ENCODE data around the gene TBX21. TPM values are rescaled to one million over a fixed set of nuclear protein-coding genes. Genes with fewer than 3 reads are reported as not detected.

The TBX21 gene
- polyA plus RNA-seq, 1 donor from 2014 or later, result not detected

DNA sequence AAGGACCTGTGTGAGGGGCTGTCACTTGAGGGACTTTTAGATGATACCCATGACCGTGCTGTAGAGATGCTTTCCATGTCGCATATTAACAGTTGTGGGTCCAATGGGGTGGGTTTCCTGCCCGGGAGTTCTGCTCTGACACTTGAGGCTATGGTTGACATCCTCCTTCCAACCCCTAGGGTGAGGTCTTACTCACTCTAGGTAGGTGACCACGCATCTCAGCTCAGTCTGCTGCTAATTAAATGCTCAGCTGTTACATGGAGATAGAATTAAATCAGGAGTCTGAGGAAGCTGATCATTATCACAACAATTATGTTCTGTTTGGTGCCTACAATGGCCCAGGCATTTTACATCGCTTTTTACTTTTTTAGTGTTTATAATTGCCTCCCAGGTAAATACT lies 48.4 kb downstream of the TBX21 start:
- no peaks in the 10 kb centered on the region for H3F3A ChIP-seq (ENCODE audit: insufficient read depth, low read length, poor library complexity, severe bottlenecking)
- H3K36me3 ChIP-seq (ENCODE audit: insufficient read depth, low read length), result no peaks in the 10 kb centered on the region
- H3K9ac ChIP-seq (ENCODE audit: low read length), result no peak overlapping the region
- no peak overlapping the region for H3K27ac ChIP-seq (ENCODE audit: low read length)
- peaks cover 23% of the 10 kb centered on the region for H3K27me3 ChIP-seq (ENCODE audit: insufficient read depth, low read depth, low read length)
- TF ChIP-seq POLR2AphosphoS5 (IDR thresholded peaks at IDR 0.05) (no peak), EP300 (conservative IDR thresholded peaks at IDR 0.05; ENCODE audit: poor library complexity, severe bottlenecking) (no peak), TAF1 (IDR thresholded peaks at IDR 0.05; ENCODE audit: low read depth) (no peak)
- no peaks in the 10 kb centered on the region for H3K9me3 ChIP-seq (ENCODE audit: low read length)
- H3K79me2 ChIP-seq (replicated peaks; ENCODE audit: insufficient read depth, low read length), result no peaks in the 10 kb centered on the region
- no peaks in the 10 kb centered on the region for H3K9me2 ChIP-seq (ENCODE audit: insufficient read depth, low read length)
- no peaks in the 10 kb centered on the region for H4K20me1 ChIP-seq (ENCODE audit: insufficient read depth)
- H3K4me3 ChIP-seq (ENCODE audit: low read length), result no peak overlapping the region
- no peak overlapping the region for H2AFZ ChIP-seq (ENCODE audit: low read depth, low read length)
- no peak overlapping the region for H3K4me2 ChIP-seq (ENCODE audit: low read length)

DNA sequence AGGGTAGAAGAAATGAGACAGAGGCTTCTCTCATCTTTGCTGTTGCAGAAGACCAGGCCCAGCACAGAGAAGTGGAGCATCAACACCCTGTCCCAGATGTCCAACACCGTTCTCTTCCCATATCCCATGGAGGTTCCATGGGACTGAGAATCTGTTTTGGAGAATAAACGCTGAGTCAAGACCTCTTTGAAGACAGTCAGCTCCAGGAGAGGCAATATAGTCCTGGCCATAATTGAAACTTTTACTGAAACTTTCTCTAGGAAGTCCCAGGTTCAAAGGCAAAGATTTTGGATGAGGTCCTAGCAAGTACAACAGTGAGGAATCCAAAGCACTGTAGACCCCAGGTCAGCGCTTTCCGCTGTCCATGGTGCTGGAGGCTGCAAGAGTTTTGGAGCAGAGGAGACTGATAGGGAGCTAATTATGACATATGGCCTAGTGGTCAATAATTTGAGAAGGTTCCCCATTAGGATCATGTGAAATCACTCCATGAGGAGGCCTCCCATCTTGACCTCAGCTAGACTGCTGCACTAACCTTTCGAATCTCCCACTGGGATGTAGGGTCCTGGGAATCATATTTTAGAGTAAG lies 52.6 kb downstream of the TBX21 start:
- no peak overlapping the region for H2AFZ ChIP-seq (ENCODE audit: low read depth, low read length)
- no peaks in the 10 kb centered on the region for H4K20me1 ChIP-seq (ENCODE audit: insufficient read depth)
- H3K4me2 ChIP-seq (ENCODE audit: low read length), result no peak overlapping the region
- H3K27me3 ChIP-seq (ENCODE audit: insufficient read depth, low read depth, low read length), result peaks cover 58% of the 10 kb centered on the region
- no peaks in the 10 kb centered on the region for H3K79me2 ChIP-seq (replicated peaks; ENCODE audit: insufficient read depth, low read length)
- H3K4me3 ChIP-seq (ENCODE audit: low read length), result no peak overlapping the region
- H3K9me2 ChIP-seq (ENCODE audit: insufficient read depth, low read length), result no peaks in the 10 kb centered on the region
- H3F3A ChIP-seq (ENCODE audit: insufficient read depth, low read length, poor library complexity, severe bottlenecking), result no peaks in the 10 kb centered on the region
- TF ChIP-seq, protein P1, sequence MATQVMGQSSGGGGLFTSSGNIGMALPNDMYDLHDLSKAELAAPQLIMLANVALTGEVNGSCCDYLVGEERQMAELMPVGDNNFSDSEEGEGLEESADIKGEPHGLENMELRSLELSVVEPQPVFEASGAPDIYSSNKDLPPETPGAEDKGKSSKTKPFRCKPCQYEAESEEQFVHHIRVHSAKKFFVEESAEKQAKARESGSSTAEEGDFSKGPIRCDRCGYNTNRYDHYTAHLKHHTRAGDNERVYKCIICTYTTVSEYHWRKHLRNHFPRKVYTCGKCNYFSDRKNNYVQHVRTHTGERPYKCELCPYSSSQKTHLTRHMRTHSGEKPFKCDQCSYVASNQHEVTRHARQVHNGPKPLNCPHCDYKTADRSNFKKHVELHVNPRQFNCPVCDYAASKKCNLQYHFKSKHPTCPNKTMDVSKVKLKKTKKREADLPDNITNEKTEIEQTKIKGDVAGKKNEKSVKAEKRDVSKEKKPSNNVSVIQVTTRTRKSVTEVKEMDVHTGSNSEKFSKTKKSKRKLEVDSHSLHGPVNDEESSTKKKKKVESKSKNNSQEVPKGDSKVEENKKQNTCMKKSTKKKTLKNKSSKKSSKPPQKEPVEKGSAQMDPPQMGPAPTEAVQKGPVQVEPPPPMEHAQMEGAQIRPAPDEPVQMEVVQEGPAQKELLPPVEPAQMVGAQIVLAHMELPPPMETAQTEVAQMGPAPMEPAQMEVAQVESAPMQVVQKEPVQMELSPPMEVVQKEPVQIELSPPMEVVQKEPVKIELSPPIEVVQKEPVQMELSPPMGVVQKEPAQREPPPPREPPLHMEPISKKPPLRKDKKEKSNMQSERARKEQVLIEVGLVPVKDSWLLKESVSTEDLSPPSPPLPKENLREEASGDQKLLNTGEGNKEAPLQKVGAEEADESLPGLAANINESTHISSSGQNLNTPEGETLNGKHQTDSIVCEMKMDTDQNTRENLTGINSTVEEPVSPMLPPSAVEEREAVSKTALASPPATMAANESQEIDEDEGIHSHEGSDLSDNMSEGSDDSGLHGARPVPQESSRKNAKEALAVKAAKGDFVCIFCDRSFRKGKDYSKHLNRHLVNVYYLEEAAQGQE (IDR thresholded peaks at IDR 0.05; ENCODE audit: borderline replicate concordance), result no peak
- TF ChIP-seq CTCF (IDR thresholded peaks at IDR 0.05; ENCODE audit: poor library complexity, severe bottlenecking) (no peak), EZH2 (IDR thresholded peaks at IDR 0.05; ENCODE audit: borderline replicate concordance, insufficient read depth, low read length, poor library complexity, severe bottlenecking) (no peak), POLR2AphosphoS5 (IDR thresholded peaks at IDR 0.05) (no peak), EP300 (conservative IDR thresholded peaks at IDR 0.05; ENCODE audit: poor library complexity, severe bottlenecking) (no peak), MXI1 (conservative IDR thresholded peaks at IDR 0.05; ENCODE audit: poor library complexity, severe bottlenecking) (no peak), TAF1 (IDR thresholded peaks at IDR 0.05; ENCODE audit: low read depth) (no peak), SMC3 (conservative IDR thresholded peaks at IDR 0.05; ENCODE audit: poor library complexity) (no peak), RAD21 (conservative IDR thresholded peaks at IDR 0.05) (no peak)
- no peak overlapping the region for H3K27ac ChIP-seq (ENCODE audit: low read length)
- no peaks in the 10 kb centered on the region for H3K36me3 ChIP-seq (ENCODE audit: insufficient read depth, low read length)
- H3K9me3 ChIP-seq (ENCODE audit: low read length), result no peaks in the 10 kb centered on the region
- no peak overlapping the region for H3K9ac ChIP-seq (ENCODE audit: low read length)
